GM12878 (cell line): ENCODE results near the gene CRYGS. TPM values are rescaled to one million over a fixed set of nuclear protein-coding genes. Genes with fewer than 3 reads are reported as not detected.
A peak's percentile ranks its signal among the peaks of the same experiment; 100 is the strongest.

Experiments used
- ATAC-seq: fragments of 200-7000 bp; cut with Tn5 transposase; 3 replicates; pipeline ENCODE4 v1.9.1; 2020; ENCODE audit warnings: mild to moderate bottlenecking, moderate library complexity
- BruUV-seq: library from RNA; stranded (reverse); fragments of 400-500 nt; replicated peaks from 2 replicates; lab custom pipeline; 2021; lab: Mats Ljungman, UMichigan
- CTCF ChIA-PET: fragments of 300-600 bp; sonication (Branson Sonifier 250); formaldehyde crosslinking; extraction: SDS; loops from one replicate; lab custom pipeline; 2021; ENCODE audit warnings: inconsistent platforms; lab: Yijun Ruan, JAX
- POLR2A ChIA-PET: fragments of 350-600 bp; formaldehyde crosslinking; extraction: SDS; loops from one replicate; lab custom pipeline; 2021; ENCODE audit warnings: inconsistent platforms; lab: Charles Lee
- RAD21 ChIA-PET: fragments of 300-600 bp; sonication (Branson Sonifier 250); formaldehyde crosslinking; loops from one replicate; lab custom pipeline; 2023; ENCODE audit warnings: antibody characterized with exemption; ENCODE audit not compliant: unreplicated experiment; lab: Charles Lee
- SMC1A ChIA-PET: fragments of 300-600 bp; sonication (Branson Sonifier 250); formaldehyde crosslinking; loops from one replicate; lab custom pipeline; 2023; ENCODE audit not compliant: unreplicated experiment, uncharacterized antibody; lab: Charles Lee
- DNase-seq: peaks from one replicate; pipeline ENCODE4 v3.0.0-alpha.2; 2011; ENCODE audit warnings: low read depth, low spot score
- FAIRE-seq: peaks from 3 replicates; lab custom pipeline; 2011; peaks lifted over from hg19 to GRCh38; lab: Jason Lieb, UNC
- H2AFZ ChIP-seq: 2 replicates; pipeline ENCODE4 v1.6.0; 2011; ENCODE audit warnings: low read depth, low read length, control low read depth; ENCODE audit not compliant: control insufficient read depth
- H3K27ac ChIP-seq: 2 replicates; pipeline ENCODE4 v1.5.1; 2011; ENCODE audit warnings: control low read depth; ENCODE audit not compliant: control insufficient read depth, insufficient read depth
- H3K27me3 ChIP-seq, 2 experiments: replicated peaks in 1 of 2; 2 replicates each; pipeline versions ENCODE4 v1.6.0 to v1.6.1; 2011; ENCODE audit warnings: low read length in 1 of 2; ENCODE audit not compliant: control insufficient read depth in 2 of 2, insufficient read depth in 2 of 2
- H3K36me3 ChIP-seq, 2 experiments: 2 replicates each; pipeline ENCODE4 v1.5.1; 2011; ENCODE audit warnings: low read length in 1 of 2; ENCODE audit not compliant: control insufficient read depth in 2 of 2, insufficient read depth in 2 of 2
- H3K4me1 ChIP-seq: 2 replicates; pipeline ENCODE4 v1.6.1; 2011; ENCODE audit warnings: mild to moderate bottlenecking, low read length, moderate library complexity, mixed read lengths; ENCODE audit not compliant: control insufficient read depth, insufficient read depth
- H3K4me2 ChIP-seq: 2 replicates; pipeline ENCODE4 v1.6.0; 2011; ENCODE audit warnings: control low read depth; ENCODE audit not compliant: control insufficient read depth, insufficient read depth
- H3K4me3 ChIP-seq: fragments of 200-600 bp; sonication (generic); 2 replicates; pipeline ENCODE4 v1.5.1; 2016
- H3K79me2 ChIP-seq: 2 replicates; pipeline ENCODE4 v1.6.0; 2011; ENCODE audit warnings: low read length; ENCODE audit not compliant: control insufficient read depth, insufficient read depth
- H3K9ac ChIP-seq: 2 replicates; pipeline ENCODE4 v1.8.0; 2011; ENCODE audit warnings: low read length, control low read depth, mixed read lengths; ENCODE audit not compliant: control insufficient read depth, insufficient read depth
- H3K9me3 ChIP-seq: replicated peaks from 3 replicates; pipeline ENCODE4 v1.5.1; 2011; ENCODE audit warnings: mild to moderate bottlenecking, low read length; ENCODE audit not compliant: control insufficient read depth, insufficient read depth
- H4K20me1 ChIP-seq: 2 replicates; pipeline ENCODE4 v1.6.0; 2011; ENCODE audit not compliant: control insufficient read depth, insufficient read depth
- BMI1 ChIP-seq: fragments of 450-650 bp; IDR thresholded peaks from 2 replicates; pipeline ENCODE4 v1.6.1; 2016; ENCODE audit warnings: mild to moderate bottlenecking, moderate library complexity, borderline replicate concordance
- BRCA1 ChIP-seq: IDR thresholded peaks from 2 replicates; pipeline ENCODE4 v1.6.1; 2011; ENCODE audit warnings: low read depth, low read length, improper control_type of control experiment
- FOXK2 ChIP-seq: fragments of 450-650 bp; IDR thresholded peaks from 2 replicates; pipeline ENCODE4 v1.6.1; 2017; ENCODE audit warnings: mild to moderate bottlenecking, moderate library complexity
- HDAC6 ChIP-seq: fragments of 200-600 bp; sonication (generic); IDR thresholded peaks from one replicate; pipeline ENCODE4 v1.8.0; 2017; ENCODE audit warnings: antibody characterized with exemption; ENCODE audit not compliant: unreplicated experiment
- IRF3 ChIP-seq: fragments of 450-650 bp; IDR thresholded peaks from 2 replicates; pipeline ENCODE4 v1.6.1; 2014; ENCODE audit warnings: mild to moderate bottlenecking
- NR2C1 ChIP-seq: fragments of 450-650 bp; IDR thresholded peaks from 2 replicates; pipeline ENCODE4 v1.6.1; 2017; ENCODE audit warnings: antibody characterized with exemption, mild to moderate bottlenecking, moderate library complexity
- PML ChIP-seq: IDR thresholded peaks from 2 replicates; pipeline ENCODE4 v1.6.1; 2012; ENCODE audit warnings: low read length, inconsistent platforms
- SMARCA5 ChIP-seq: fragments of 450-650 bp; IDR thresholded peaks from 2 replicates; pipeline ENCODE4 v1.6.1; 2017; ENCODE audit warnings: mild to moderate bottlenecking
- TCF7 ChIP-seq: IDR thresholded peaks from 2 replicates; pipeline ENCODE4 v1.6.1; 2014; ENCODE audit warnings: antibody characterized with exemption, borderline replicate concordance
- USF2 ChIP-seq: IDR thresholded peaks from 2 replicates; pipeline ENCODE4 v1.6.1; 2011; ENCODE audit warnings: low read depth, low read length, improper control_type of control experiment, borderline replicate concordance
- WGBS: methylation state at CpG from one replicate; pipeline ENCODE4 v1.1.6; 2016; ENCODE audit warnings: low lambda C conversion rate; ENCODE audit not compliant: insufficient replicate concordance, insufficient coverage; ENCODE audit errors: missing lambda C conversion rate; 5-methylcytosine and 5-hydroxymethylcytosine counted together
- in situ Hi-C: fragments of 300-500 bp; cut with MboI; formaldehyde crosslinking; loops from 9 replicates; pipeline ENCODE4 v1.14.3; 2018; ENCODE audit warnings: mixed read lengths
- intact Hi-C: fragments of 100-400 bp; cut with micrococcal nuclease; formaldehyde crosslinking; loops from one replicate; pipeline ENCODE4 v1.14.2; 2022; ENCODE audit not compliant: unreplicated experiment
- polyA plus RNA-seq, 11 experiments: library from polyadenylated mRNA; depleted of rRNA in 4 of 11; unstranded in 6 of 11; stranded (reverse) in 5 of 11; fragments of >200 nt; fragmentation: Nextera tagmentation in 4 of 11; fragmentation: Illumina TruSeq in 1 of 11; extraction: Ambion mirVana in 4 of 11; extraction: Trizol in 1 of 11; gene quantifications; 1 replicate in 1 of 11; 2 replicates in 10 of 11; pipeline versions ENCODE4 v1.2.1 to v1.2.3, GENCODE V29; 2011 to 2016; ENCODE audit warnings: inconsistent platforms in 2 of 11, missing spikeins in 2 of 11, low read depth in 1 of 11
- total RNA-seq, 4 experiments: library from RNA; depleted of rRNA in 3 of 4; stranded (reverse); fragments of >200 nt in 3 of 4; fragmentation: Illumina TruSeq in 1 of 4; extraction: Trizol in 1 of 4; gene quantifications; 2 replicates each; pipeline versions ENCODE4 v1.2.1 to v1.2.3, GENCODE V29; 2013 to 2021
- TF ChIP-seq, protein P1 (sequence below): fragments of 450-650 bp; formaldehyde crosslinking; IDR thresholded peaks from 2 replicates; pipeline ENCODE4 v1.5.0; 2022; ENCODE audit warnings: mild to moderate bottlenecking, missing genetic modification characterization

The CRYGS gene
- total and polyA plus RNA-seq, 10 of the 15 experiments (the other 5 are each of a cell fraction or from before 2014, with no cell fraction given) = 1.1 to 6.0 (median 2.5) TPM

GRCh38 chr3:186583831-186584230 lies 39.7 kb upstream of the CRYGS start:
- intact Hi-C loops (no loop called here), in situ Hi-C loops (no loop called here)
- WGBS = 47% methylated on average over 5 of the region's 5 CpGs
- BruUV-seq = no TSS peak
- Histone ChIP-seq H3K36me3 (peaks cover 7 to 45% of the 10 kb centered on the region in 2 experiments), H3K9me3 (no peaks in the 10 kb centered on the region), H3K4me1 (no peaks in the 10 kb centered on the region), H2AFZ (no peak overlapping the region), H3K79me2 (no peaks in the 10 kb centered on the region), H3K4me2 (no peak overlapping the region), H3K27me3 (no peaks in the 10 kb centered on the region), H3K4me3 (no peak overlapping the region), H4K20me1 (no peaks in the 10 kb centered on the region), H3K9ac (no peak overlapping the region), H3K27ac (no peak overlapping the region)
- ATAC-seq (no peak), DNase-seq (no peak), FAIRE-seq (peak; percentile 79)
- ChIA-PET CTCF (interaction anchor here (1.0 to 2.2 kb wide), 4 partner anchors 27 to 33 kb away, joined by 3 to 9 read pairs (median 6); no protein-coding TSS in a partner anchor), SMC1A (interaction anchor here (0.8 to 1.2 kb wide), 2 partner anchors 34 to 43 kb away, joined by 3 read pairs; no protein-coding TSS in a partner anchor), RAD21 (no interaction called here), POLR2A (interaction anchor here (1.2 kb wide), 1 partner anchor 14 kb away, joined by 4 read pairs; the partner anchor contains the start of gene DNAJB11)
- TF ChIP-seq PML (no peak), TCF7 (0 out of 2 replicates have a peak, but pooled peaks have one; percentile 25), NR2C1 (no peak)

GRCh38 chr3:186582541-186582940 lies 38.4 kb upstream of the CRYGS start:
- 98% methylated on average over 6 of the region's 6 CpGs for WGBS
- Histone ChIP-seq H2AFZ (no peak overlapping the region), H3K79me2 (no peaks in the 10 kb centered on the region), H4K20me1 (no peaks in the 10 kb centered on the region), H3K4me2 (no peak overlapping the region), H3K9ac (no peak overlapping the region), H3K9me3 (no peaks in the 10 kb centered on the region), H3K36me3 (peaks cover 7 to 47% of the 10 kb centered on the region in 2 experiments), H3K27me3 (no peaks in the 10 kb centered on the region), H3K4me3 (no peak overlapping the region), H3K27ac (no peak overlapping the region), H3K4me1 (no peaks in the 10 kb centered on the region)
- FAIRE-seq (no peak), DNase-seq (no peak), ATAC-seq (no peak)
- CTCF ChIA-PET = interaction anchor here (0.8 to 2.2 kb wide), 3 partner anchors 32 to 639 kb away, joined by 3 to 9 read pairs (median 8); no protein-coding TSS in a partner anchor
- no TSS peak for BruUV-seq
- in situ Hi-C loops = no loop called here
- intact Hi-C loops = no loop called here
- SMC1A ChIA-PET = interaction anchor here (0.7 to 0.8 kb wide), 2 partner anchors 42 to 44 kb away, joined by 3 read pairs; no protein-coding TSS in a partner anchor
- POLR2A ChIA-PET = no interaction called here
- RAD21 ChIA-PET = no interaction called here
- TF ChIP-seq FOXK2 = no peak
- TF ChIP-seq BRCA1 = no peak
- TF ChIP-seq, protein P1, sequence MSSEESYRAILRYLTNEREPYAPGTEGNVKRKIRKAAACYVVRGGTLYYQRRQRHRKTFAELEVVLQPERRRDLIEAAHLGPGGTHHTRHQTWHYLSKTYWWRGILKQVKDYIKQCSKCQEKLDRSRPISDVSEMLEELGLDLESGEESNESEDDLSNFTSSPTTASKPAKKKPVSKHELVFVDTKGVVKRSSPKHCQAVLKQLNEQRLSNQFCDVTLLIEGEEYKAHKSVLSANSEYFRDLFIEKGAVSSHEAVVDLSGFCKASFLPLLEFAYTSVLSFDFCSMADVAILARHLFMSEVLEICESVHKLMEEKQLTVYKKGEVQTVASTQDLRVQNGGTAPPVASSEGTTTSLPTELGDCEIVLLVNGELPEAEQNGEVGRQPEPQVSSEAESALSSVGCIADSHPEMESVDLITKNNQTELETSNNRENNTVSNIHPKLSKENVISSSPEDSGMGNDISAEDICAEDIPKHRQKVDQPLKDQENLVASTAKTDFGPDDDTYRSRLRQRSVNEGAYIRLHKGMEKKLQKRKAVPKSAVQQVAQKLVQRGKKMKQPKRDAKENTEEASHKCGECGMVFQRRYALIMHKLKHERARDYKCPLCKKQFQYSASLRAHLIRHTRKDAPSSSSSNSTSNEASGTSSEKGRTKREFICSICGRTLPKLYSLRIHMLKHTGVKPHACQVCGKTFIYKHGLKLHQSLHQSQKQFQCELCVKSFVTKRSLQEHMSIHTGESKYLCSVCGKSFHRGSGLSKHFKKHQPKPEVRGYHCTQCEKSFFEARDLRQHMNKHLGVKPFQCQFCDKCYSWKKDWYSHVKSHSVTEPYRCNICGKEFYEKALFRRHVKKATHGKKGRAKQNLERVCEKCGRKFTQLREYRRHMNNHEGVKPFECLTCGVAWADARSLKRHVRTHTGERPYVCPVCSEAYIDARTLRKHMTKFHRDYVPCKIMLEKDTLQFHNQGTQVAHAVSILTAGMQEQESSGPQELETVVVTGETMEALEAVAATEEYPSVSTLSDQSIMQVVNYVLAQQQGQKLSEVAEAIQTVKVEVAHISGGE = no peak
- TF ChIP-seq USF2 = no peak
- TF ChIP-seq HDAC6 = no peak
- no peak for TF ChIP-seq BMI1
- no peak for TF ChIP-seq IRF3
- no peak for TF ChIP-seq SMARCA5
